ENCODE data around the gene FBRSL1. TPM values are rescaled to one million over a fixed set of nuclear protein-coding genes. Genes with fewer than 3 reads are reported as not detected.

Gene FBRSL1
- total RNA-seq, 1 experiment from 2014 or later = 15.7 TPM

DNA sequence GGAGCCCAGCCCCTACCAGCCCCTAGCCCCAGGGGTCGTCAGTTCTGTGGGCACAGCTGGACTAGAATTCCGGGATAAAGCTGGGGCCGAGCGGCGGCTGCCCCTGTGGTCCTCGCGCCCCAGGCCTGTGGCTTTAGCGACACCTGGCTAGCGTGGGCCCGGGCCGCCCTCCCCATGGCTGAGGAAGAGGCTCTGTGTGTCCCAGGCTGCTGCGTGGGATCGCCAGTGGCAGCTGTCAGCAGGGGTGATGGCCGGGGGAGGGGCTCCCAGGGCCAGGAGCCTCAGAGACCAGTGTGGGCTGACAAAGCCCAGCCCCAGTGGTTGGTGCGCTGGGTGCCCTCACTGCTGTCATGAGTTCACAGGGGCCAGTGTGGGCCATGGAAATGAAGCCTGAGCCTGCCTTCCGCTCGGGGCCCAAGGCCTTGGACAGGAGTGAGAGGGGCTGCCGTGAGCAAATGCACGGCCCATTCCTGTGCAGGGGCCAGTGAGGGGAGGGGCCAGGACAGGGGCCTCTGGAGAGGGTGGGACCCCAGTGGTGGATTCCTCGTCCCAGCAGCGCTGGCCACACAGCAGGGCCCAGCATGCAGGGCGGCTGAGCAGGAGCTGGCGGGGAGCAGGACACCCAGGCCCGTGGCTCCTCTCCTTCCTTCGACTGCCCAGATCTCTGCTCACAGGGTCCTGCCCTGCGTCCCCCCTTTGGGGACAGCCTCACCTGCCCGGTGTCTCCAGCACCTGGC is 11.4 kb downstream of the FBRSL1 start:
- Histone ChIP-seq H3K4me3 (no peak overlapping the region), H3K4me1 (peaks cover 2% of the 10 kb centered on the region), H3K27me3 (no peaks in the 10 kb centered on the region), H3K9me3 (replicated peaks) (no peaks in the 10 kb centered on the region), H3K27ac (no peak overlapping the region), H3K36me3 (no peaks in the 10 kb centered on the region)
- DNase-seq = peak in 1 of 2 experiments; percentile 32

- Histone ChIP-seq H3K36me3 (no peaks in the 10 kb centered on the region), H3K27me3 (no peaks in the 10 kb centered on the region), H3K27ac (no peak overlapping the region), H3K4me3 (no peak overlapping the region), H3K9me3 (replicated peaks) (no peaks in the 10 kb centered on the region), H3K4me1 (peaks cover 2% of the 10 kb centered on the region; the same call in 1 of the 2 replicates)
- no peak for DNase-seq
Measured at GRCh38 chr12:132502149-132502881, 12.4 kb downstream of the FBRSL1 start.

- DNase-seq = no peak
- Histone ChIP-seq H3K4me3 (no peak overlapping the region), H3K27me3 (no peaks in the 10 kb centered on the region), H3K36me3 (no peaks in the 10 kb centered on the region), H3K27ac (no peak overlapping the region), H3K9me3 (replicated peaks) (no peaks in the 10 kb centered on the region), H3K4me1 (peaks cover 2% of the 10 kb centered on the region; the same call in 1 of the 2 replicates)
Measured at GRCh38 chr12:132502882-132503193, 12.9 kb downstream of the FBRSL1 start.

GRCh38 chr12:132503618-132504204 is 13.8 kb downstream of the FBRSL1 start:
- Histone ChIP-seq H3K4me1 (peaks cover 2% of the 10 kb centered on the region; the same call in 1 of the 2 replicates), H3K27me3 (no peaks in the 10 kb centered on the region), H3K4me3 (no peak overlapping the region), H3K36me3 (no peaks in the 10 kb centered on the region), H3K9me3 (replicated peaks) (no peaks in the 10 kb centered on the region), H3K27ac (no peak overlapping the region)
- no peak for DNase-seq

DNA sequence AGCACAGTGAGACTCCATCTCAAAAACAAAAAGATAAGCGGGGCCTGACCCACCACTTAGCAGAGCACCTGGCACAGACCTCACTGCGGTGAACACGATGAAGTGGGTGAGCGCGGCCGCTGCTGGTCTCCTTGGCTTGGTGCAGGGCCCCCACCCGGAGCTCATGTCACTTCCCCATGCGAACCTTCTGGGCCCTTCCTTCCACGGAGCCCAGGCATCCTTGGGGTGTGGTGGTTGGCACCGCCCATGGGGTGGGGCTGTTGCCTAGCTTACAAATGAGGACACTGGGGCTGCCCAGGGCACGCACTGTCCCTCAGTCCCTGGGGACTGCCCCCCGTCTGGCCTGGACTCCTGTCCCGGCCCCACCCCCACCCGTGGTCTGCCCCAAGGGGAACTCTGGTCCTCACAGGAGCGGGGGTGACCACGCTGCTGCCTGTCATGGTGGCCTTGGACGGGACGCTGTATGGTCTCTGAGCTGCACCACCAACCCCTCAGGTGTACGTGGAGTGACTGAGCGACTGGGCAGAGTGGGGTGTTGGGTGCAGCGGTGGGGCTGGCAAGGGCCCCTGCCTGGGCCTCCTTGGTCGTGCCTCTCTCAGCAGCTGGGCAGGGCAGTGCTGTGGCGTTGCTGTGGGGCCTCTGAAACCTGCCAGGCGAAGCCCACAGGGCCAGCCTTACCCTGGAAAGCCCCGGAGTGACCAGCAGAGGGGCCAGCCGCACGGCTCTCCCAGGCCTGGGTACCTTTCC is 15.3 kb downstream of the FBRSL1 start:
- H3K9me3 ChIP-seq (replicated peaks) = no peaks in the 10 kb centered on the region
- no peaks in the 10 kb centered on the region for H3K27me3 ChIP-seq
- peaks cover 2% of the 10 kb centered on the region; the same call in 1 of the 2 replicates for H3K4me1 ChIP-seq
- no peak overlapping the region for H3K4me3 ChIP-seq
- no peak overlapping the region for H3K27ac ChIP-seq
- DNase-seq = no peak
- H3K36me3 ChIP-seq = no peaks in the 10 kb centered on the region

- Histone ChIP-seq H3K4me3 (no peak overlapping the region), H3K36me3 (no peaks in the 10 kb centered on the region), H3K9me3 (replicated peaks) (no peaks in the 10 kb centered on the region), H3K4me1 (peaks cover 2% of the 10 kb centered on the region; the same call in 1 of the 2 replicates), H3K27me3 (no peaks in the 10 kb centered on the region), H3K27ac (no peak overlapping the region)
- DNase-seq = no peak
Measured at GRCh38 chr12:132505852-132506219, 15.9 kb downstream of the FBRSL1 start.

DNA sequence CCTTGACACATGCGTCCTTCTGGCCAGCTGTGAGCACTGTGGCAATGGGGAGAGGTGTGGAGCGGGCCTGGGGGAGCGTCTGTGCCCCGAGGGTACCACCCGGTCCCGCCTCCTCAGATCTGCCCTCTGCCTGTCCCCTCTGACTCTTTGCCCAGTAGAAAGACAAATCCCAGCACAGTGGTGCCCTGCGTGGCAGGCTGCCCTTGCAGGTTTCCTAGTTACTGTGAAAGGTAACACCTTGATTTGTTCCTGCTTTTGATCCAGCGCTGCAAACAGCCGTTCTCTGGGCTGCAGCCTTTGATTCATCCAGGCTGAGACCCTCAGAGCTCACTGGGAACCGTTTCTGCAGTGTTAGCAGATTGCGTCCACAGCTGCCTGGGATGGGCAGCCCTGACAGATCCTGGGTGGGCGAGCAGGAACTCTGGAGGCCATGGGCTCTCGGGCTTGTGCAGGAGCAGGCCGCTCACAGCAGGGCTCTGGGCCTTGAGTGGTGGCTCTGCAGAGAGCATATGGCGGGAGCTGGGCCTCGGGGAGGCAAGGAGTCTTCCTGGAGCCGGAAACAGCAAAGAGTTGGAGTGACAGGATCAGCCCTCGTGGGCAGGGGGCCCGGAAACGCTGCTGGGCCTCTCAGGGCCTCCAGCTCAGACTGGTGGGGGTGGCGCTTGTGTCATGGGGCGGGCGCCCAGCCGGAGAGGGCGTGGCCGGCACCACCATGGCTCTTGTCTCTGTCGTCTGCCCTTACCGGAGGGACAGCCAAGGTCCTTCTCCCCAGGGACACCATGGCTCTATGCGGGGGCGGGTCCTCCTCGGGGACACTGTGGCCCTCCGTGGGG is 16.6 kb downstream of the FBRSL1 start:
- DNase-seq = peak; percentile 57 to 60
- no peak overlapping the region for H3K4me3 ChIP-seq
- H3K4me1 ChIP-seq = no peaks in the 10 kb centered on the region

GRCh38 chr12:132507161-132507538 is 17.2 kb downstream of the FBRSL1 start:
- Histone ChIP-seq H3K36me3 (no peaks in the 10 kb centered on the region), H3K27ac (no peak overlapping the region), H3K27me3 (no peaks in the 10 kb centered on the region), H3K4me1 (no peaks in the 10 kb centered on the region), H3K4me3 (no peak overlapping the region), H3K9me3 (replicated peaks) (no peaks in the 10 kb centered on the region)
- no peak for DNase-seq

More for the DNA sequence above, 16.6 kb downstream of the FBRSL1 start:
- Histone ChIP-seq H3K9me3 (replicated peaks) (no peaks in the 10 kb centered on the region), H3K27me3 (no peaks in the 10 kb centered on the region), H3K36me3 (no peaks in the 10 kb centered on the region), H3K27ac (no peak overlapping the region)

DNA sequence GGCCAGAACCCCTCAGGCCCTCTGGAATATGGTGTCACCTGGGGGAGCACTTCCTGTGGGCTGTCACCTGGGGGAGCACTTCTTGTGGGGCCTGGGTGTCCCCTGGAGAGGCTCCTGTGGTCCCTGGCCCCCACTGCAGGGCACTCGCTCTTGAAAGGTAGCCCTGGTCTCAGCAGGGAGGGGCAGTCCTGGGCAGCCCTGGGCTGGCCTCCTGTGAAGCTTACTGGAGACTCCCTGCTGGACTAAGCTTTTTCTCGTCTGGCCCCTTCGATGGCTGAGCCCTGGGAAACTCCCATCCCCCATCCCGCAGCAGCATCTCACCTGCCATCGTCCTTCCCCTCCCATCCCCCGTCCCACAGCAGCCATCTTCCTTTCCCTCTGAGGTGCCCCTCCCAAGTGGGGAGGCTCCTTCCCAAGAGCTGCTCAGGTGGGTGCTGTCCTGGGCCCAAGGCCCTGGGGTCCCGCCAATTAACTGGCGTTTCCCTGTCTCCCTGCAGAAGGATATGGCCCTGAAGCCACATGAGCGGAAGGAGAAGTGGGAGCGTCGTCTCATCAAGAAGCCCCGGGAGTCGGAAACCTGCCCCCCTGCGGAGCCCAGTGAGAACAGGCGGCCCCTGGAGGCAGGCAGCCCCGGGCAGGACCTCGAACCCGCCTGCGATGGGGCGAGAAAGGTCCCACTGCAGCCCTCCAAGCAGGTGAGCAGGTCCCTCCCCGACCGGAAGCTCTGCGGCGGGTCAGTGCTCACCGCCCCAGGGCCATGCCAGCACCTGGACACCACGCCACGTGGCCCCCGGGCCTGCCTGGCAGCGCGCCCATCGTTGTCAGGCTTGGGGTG is 17.9 kb downstream of the FBRSL1 start:
- no peaks in the 10 kb centered on the region for H3K36me3 ChIP-seq
- no peaks in the 10 kb centered on the region for H3K9me3 ChIP-seq (replicated peaks)
- H3K27ac ChIP-seq = no peak overlapping the region
- H3K4me3 ChIP-seq = no peak overlapping the region
- DNase-seq = no peak
- no peaks in the 10 kb centered on the region for H3K27me3 ChIP-seq
- no peaks in the 10 kb centered on the region for H3K4me1 ChIP-seq

DNA sequence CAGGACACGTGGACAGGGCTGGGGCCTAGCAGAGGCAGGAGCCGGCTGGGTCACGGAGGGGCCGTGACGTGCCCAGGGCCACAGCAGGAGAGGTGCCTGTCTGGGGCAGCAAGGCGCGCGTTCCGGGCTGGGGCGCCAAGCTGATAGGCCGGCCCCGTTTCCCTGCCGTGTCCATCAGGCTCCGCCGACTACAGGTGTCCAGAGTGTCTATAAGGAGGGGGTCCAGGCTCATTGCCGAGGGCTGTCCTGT is 18.5 kb downstream of the FBRSL1 start:
- no peak for DNase-seq
- no peaks in the 10 kb centered on the region for H3K9me3 ChIP-seq (replicated peaks)
- no peak overlapping the region for H3K27ac ChIP-seq
- no peaks in the 10 kb centered on the region for H3K27me3 ChIP-seq
- no peaks in the 10 kb centered on the region for H3K4me1 ChIP-seq
- H3K36me3 ChIP-seq = no peaks in the 10 kb centered on the region
- no peak overlapping the region for H3K4me3 ChIP-seq

GRCh38 chr12:132508860-132509732 is 19.1 kb downstream of the FBRSL1 start:
- DNase-seq = no peak
- no peaks in the 10 kb centered on the region for H3K36me3 ChIP-seq
- no peak overlapping the region for H3K4me3 ChIP-seq
- H3K4me1 ChIP-seq = no peaks in the 10 kb centered on the region
- H3K27ac ChIP-seq = no peak overlapping the region
- no peaks in the 10 kb centered on the region for H3K9me3 ChIP-seq (replicated peaks)
- no peaks in the 10 kb centered on the region for H3K27me3 ChIP-seq

- Histone ChIP-seq H3K4me1 (no peaks in the 10 kb centered on the region), H3K9me3 (replicated peaks) (no peaks in the 10 kb centered on the region), H3K27ac (no peak overlapping the region), H3K36me3 (no peaks in the 10 kb centered on the region), H3K4me3 (no peak overlapping the region), H3K27me3 (no peaks in the 10 kb centered on the region)
- DNase-seq = no peak
Measured at GRCh38 chr12:132510111-132510724, 20.3 kb downstream of the FBRSL1 start.

Data from SJCRH30 (cell line).